Liver (tissue), 9 donors: ENCODE data around the gene TGM3. TPM values are rescaled to one million over a fixed set of nuclear protein-coding genes. Genes with fewer than 3 reads are reported as not detected.

ENCODE experiments used
- DNase-seq: peaks from one replicate; pipeline ENCODE4 v3.0.0-alpha.2; 2017; ENCODE audit warnings: low spot score
- H3K27ac ChIP-seq, 2 donors: one replicate each; pipeline ENCODE4 v1.7.0; 2013; ENCODE audit warnings: inconsistent platforms in 2 of 2, low read length in 2 of 2, control low read depth in 1 of 2, low read depth in 1 of 2, mild to moderate bottlenecking in 1 of 2
- H3K27me3 ChIP-seq, 4 donors: one replicate each; pipeline versions ENCODE4 v1.6.1 to v1.7.0; 2013; ENCODE audit warnings: low read length in 3 of 4, inconsistent platforms in 1 of 4, mild to moderate bottlenecking in 1 of 4, moderate library complexity in 1 of 4; ENCODE audit not compliant: control insufficient read depth in 4 of 4, insufficient read depth in 4 of 4
- H3K36me3 ChIP-seq, 4 donors: one replicate each; pipeline versions ENCODE4 v1.6.1 to v1.7.0; 2013; ENCODE audit warnings: low read length in 3 of 4, mild to moderate bottlenecking in 3 of 4, low read depth in 1 of 4, moderate library complexity in 1 of 4; ENCODE audit not compliant: control insufficient read depth in 4 of 4, insufficient read depth in 3 of 4
- H3K4me1 ChIP-seq, 4 donors: one replicate each; pipeline versions ENCODE4 v1.6.1 to v1.7.0; 2013; ENCODE audit warnings: low read length in 3 of 4, mild to moderate bottlenecking in 3 of 4, moderate library complexity in 1 of 4; ENCODE audit not compliant: control insufficient read depth in 4 of 4, insufficient read depth in 4 of 4
- H3K4me3 ChIP-seq, 3 donors: one replicate each; pipeline versions ENCODE4 v1.6.1 to v1.7.0; 2013; ENCODE audit warnings: low read length in 3 of 3, control low read depth in 1 of 3, low read depth in 1 of 3, mild to moderate bottlenecking in 1 of 3
- H3K9ac ChIP-seq, 2 donors: one replicate each; pipeline ENCODE4 v1.7.0; 2013; ENCODE audit warnings: low read length in 2 of 2, mild to moderate bottlenecking in 2 of 2, moderate library complexity in 2 of 2, control low read depth in 1 of 2, low read depth in 1 of 2
- H3K9me3 ChIP-seq, 4 donors: one replicate each; pipeline versions ENCODE4 v1.6.1 to v1.7.0; 2013; ENCODE audit warnings: low read length in 3 of 4; ENCODE audit not compliant: control insufficient read depth in 4 of 4
- CTCF ChIP-seq: fragments of 150-350 bp; IDR thresholded peaks from 2 replicates; pipeline ENCODE4 v1.5.1; 2017; ENCODE audit warnings: improper control_type of control experiment, low read depth, low read length; ENCODE audit not compliant: missing input control
- EGR1 ChIP-seq, 2 donors: IDR thresholded peaks; 2 replicates each; pipeline ENCODE4 v1.6.1; 2016 to 2018; ENCODE audit warnings: antibody characterized with exemption in 2 of 2, low read depth in 2 of 2
- FOXA1 ChIP-seq: IDR thresholded peaks from 2 replicates; pipeline ENCODE4 v1.6.1; 2016; ENCODE audit warnings: antibody characterized with exemption
- FOXA2 ChIP-seq: IDR thresholded peaks from 2 replicates; pipeline ENCODE4 v1.6.1; 2016; ENCODE audit warnings: antibody characterized with exemption
- GABPA ChIP-seq, 2 donors: IDR thresholded peaks in 1 of 2; conservative IDR thresholded peaks in 1 of 2; 2 replicates each; pipeline ENCODE4 v1.6.1; 2016; ENCODE audit warnings: antibody characterized with exemption in 2 of 2, mild to moderate bottlenecking in 1 of 2, moderate library complexity in 1 of 2
- HNF4A ChIP-seq, 2 donors: conservative IDR thresholded peaks; 2 replicates each; pipeline ENCODE4 v1.6.1; 2016; ENCODE audit warnings: antibody characterized with exemption in 2 of 2, mild to moderate bottlenecking in 2 of 2
- HNF4G ChIP-seq: IDR thresholded peaks from 2 replicates; pipeline ENCODE4 v1.6.1; 2016; ENCODE audit warnings: antibody characterized with exemption
- JUND ChIP-seq, 2 donors: IDR thresholded peaks; 2 replicates each; pipeline ENCODE4 v1.6.1; 2016; ENCODE audit warnings: antibody characterized with exemption in 2 of 2
- NR2F2 ChIP-seq: IDR thresholded peaks from 2 replicates; pipeline ENCODE4 v1.6.1; 2016; ENCODE audit warnings: antibody characterized with exemption
- RAD21 ChIP-seq, 2 donors: IDR thresholded peaks; 2 replicates each; pipeline ENCODE4 v1.6.1; 2016; ENCODE audit warnings: antibody characterized with exemption in 2 of 2, mild to moderate bottlenecking in 2 of 2
- RXRA ChIP-seq, 2 donors: IDR thresholded peaks; 2 replicates each; pipeline ENCODE4 v1.6.1; 2017 to 2018; ENCODE audit warnings: antibody characterized with exemption in 2 of 2, mild to moderate bottlenecking in 1 of 2
- SP1 ChIP-seq: IDR thresholded peaks from 2 replicates; pipeline ENCODE4 v1.6.1; 2018; ENCODE audit warnings: antibody characterized with exemption, mild to moderate bottlenecking
- WGBS: extraction: QIAGEN DNeasy Blood & Tissue Kit; methylation state at CpG from one replicate; pipeline ENCODE4 v1.1.7; 2013; 5-methylcytosine and 5-hydroxymethylcytosine counted together
- polyA plus RNA-seq, 2 donors: library from polyadenylated mRNA; stranded (reverse) in 1 of 2; unstranded in 1 of 2; fragments of 200-250 nt in 1 of 2; fragments of >200 nt in 1 of 2; fragmentation: Nextera tagmentation in 1 of 2; extraction: Ambion mirVana in 1 of 2; gene quantifications; one replicate each; pipeline versions ENCODE4 v1.2.1 to v1.2.3, GENCODE V29; 2013 to 2015
- total RNA-seq, 2 donors: library from RNA; depleted of rRNA; stranded (reverse); fragments of >200 nt; gene quantifications; one replicate each; pipeline ENCODE4 v1.2.3, GENCODE V29; 2014
- TF ChIP-seq, protein P1 (sequence below): IDR thresholded peaks from 2 replicates; pipeline ENCODE4 v1.6.1; 2016; ENCODE audit warnings: antibody characterized with exemption, mild to moderate bottlenecking
- TF ChIP-seq, protein P2 (sequence below): IDR thresholded peaks from 2 replicates; pipeline ENCODE4 v1.6.1; 2016; ENCODE audit warnings: antibody characterized with exemption
- donor health status: healthy.
- donor health status: healthy.
- donor health status: healthy.
- donor health status: healthy.
- donor health status: healthy.

TGM3 gene
- total and polyA plus RNA-seq, 4 donors = 0.05 to 0.28 (median 0.08) TPM; not detected in 1

DNA sequence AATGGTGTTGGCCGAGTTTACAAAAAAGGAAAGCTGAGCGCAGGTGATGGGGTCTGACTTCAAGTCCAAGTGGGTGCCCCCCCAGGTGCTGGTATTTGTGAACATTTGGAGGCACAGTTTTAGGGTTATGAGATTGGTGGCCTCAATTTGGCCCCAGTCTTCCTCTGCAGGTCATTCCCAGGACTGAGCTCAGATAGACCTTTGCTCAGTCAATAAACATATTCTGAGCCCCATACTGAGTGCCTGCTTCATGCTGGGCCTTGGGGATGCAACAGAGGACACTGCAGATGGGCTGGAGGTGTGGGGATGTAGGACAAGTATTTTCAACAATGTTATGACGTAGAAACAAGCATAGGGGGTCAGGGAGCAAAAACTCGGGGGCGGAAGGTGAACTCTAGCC, 33.5 kb downstream of the TGM3 start:
- no peaks in the 10 kb centered on the region for H3K9me3 ChIP-seq
- DNase-seq = no peak
- H3K36me3 ChIP-seq = no peaks in the 10 kb centered on the region
- no peak overlapping the region for H3K27ac ChIP-seq
- no peak overlapping the region for H3K9ac ChIP-seq
- no peaks in the 10 kb centered on the region for H3K27me3 ChIP-seq
- TF ChIP-seq HNF4G (no peak), HNF4A (conservative IDR thresholded peaks at IDR 0.05) (peak; percentile 48 to 74), RAD21 (IDR thresholded peaks at IDR 0.05) (peak in 1 of 2 donors; percentile 28), FOXA2 (no peak), RXRA (IDR thresholded peaks at IDR 0.05) (peak; percentile 53 to 72)
- TF ChIP-seq, protein P1, sequence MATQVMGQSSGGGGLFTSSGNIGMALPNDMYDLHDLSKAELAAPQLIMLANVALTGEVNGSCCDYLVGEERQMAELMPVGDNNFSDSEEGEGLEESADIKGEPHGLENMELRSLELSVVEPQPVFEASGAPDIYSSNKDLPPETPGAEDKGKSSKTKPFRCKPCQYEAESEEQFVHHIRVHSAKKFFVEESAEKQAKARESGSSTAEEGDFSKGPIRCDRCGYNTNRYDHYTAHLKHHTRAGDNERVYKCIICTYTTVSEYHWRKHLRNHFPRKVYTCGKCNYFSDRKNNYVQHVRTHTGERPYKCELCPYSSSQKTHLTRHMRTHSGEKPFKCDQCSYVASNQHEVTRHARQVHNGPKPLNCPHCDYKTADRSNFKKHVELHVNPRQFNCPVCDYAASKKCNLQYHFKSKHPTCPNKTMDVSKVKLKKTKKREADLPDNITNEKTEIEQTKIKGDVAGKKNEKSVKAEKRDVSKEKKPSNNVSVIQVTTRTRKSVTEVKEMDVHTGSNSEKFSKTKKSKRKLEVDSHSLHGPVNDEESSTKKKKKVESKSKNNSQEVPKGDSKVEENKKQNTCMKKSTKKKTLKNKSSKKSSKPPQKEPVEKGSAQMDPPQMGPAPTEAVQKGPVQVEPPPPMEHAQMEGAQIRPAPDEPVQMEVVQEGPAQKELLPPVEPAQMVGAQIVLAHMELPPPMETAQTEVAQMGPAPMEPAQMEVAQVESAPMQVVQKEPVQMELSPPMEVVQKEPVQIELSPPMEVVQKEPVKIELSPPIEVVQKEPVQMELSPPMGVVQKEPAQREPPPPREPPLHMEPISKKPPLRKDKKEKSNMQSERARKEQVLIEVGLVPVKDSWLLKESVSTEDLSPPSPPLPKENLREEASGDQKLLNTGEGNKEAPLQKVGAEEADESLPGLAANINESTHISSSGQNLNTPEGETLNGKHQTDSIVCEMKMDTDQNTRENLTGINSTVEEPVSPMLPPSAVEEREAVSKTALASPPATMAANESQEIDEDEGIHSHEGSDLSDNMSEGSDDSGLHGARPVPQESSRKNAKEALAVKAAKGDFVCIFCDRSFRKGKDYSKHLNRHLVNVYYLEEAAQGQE = no peak
- H3K4me3 ChIP-seq = no peak overlapping the region
- H3K4me1 ChIP-seq = peaks cover 4 to 19% (median 8%) of the 10 kb centered on the region in 4 donors
- WGBS = 87% methylated on average over 5 of the region's 5 CpGs

DNA sequence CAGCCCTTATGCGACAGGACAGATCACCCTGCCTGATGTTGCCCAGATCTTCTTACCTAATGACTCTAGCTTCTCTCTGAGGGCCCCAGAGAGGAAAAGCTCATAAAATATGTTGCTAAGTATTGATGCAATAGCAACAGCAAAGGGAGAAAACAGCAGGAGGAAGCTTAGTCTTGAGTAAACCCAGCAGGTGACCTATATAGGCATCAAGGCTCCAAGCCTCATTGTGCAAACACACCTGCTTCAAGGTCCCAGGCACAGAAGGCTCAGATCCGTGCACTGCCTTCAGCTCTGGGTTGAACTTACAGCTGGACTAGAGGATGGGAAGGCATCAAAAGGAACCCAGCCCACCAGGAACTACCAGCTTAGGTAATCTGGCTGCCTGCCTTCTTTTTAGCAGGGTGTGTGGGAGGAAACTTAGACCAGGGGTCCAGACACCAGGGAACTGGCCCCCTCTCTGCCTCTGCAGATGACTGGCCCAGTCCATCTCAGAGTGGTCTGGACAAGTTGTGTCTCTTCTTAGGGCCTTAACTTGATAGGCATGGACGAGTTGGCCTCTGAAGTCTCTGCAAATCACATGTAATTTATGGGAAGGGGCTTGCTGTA, 34.4 kb downstream of the TGM3 start:
- Histone ChIP-seq H3K27me3 (no peaks in the 10 kb centered on the region), H3K4me1 (peaks cover 4 to 19% (median 8%) of the 10 kb centered on the region in 4 donors), H3K9ac (no peak overlapping the region), H3K36me3 (no peaks in the 10 kb centered on the region), H3K4me3 (no peak overlapping the region), H3K27ac (no peak overlapping the region), H3K9me3 (no peaks in the 10 kb centered on the region)
- no peak for DNase-seq
- TF ChIP-seq RXRA (IDR thresholded peaks at IDR 0.05) = no peak
- TF ChIP-seq HNF4G = no peak
- no peak for TF ChIP-seq CTCF
- no peak for TF ChIP-seq NR2F2
- TF ChIP-seq, protein P2, sequence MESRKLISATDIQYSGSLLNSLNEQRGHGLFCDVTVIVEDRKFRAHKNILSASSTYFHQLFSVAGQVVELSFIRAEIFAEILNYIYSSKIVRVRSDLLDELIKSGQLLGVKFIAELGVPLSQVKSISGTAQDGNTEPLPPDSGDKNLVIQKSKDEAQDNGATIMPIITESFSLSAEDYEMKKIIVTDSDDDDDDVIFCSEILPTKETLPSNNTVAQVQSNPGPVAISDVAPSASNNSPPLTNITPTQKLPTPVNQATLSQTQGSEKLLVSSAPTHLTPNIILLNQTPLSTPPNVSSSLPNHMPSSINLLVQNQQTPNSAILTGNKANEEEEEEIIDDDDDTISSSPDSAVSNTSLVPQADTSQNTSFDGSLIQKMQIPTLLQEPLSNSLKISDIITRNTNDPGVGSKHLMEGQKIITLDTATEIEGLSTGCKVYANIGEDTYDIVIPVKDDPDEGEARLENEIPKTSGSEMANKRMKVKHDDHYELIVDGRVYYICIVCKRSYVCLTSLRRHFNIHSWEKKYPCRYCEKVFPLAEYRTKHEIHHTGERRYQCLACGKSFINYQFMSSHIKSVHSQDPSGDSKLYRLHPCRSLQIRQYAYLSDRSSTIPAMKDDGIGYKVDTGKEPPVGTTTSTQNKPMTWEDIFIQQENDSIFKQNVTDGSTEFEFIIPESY = no peak
- TF ChIP-seq SP1 = no peak
- TF ChIP-seq JUND (IDR thresholded peaks at IDR 0.05) = no peak
- TF ChIP-seq FOXA1 = no peak
- no peak for TF ChIP-seq EGR1 (IDR thresholded peaks at IDR 0.05; ENCODE audit: low read depth in 2 of 2)
- no peak for TF ChIP-seq GABPA (IDR thresholded peaks at IDR 0.05 in 1 of 2, conservative IDR thresholded peaks at IDR 0.05 in 1 of 2)
- 79% methylated on average over 3 of the region's 3 CpGs for WGBS
